Kidney epithelial cell (primary cell): Measurements from ENCODE around the gene PLPP6. TPM values are rescaled to one million over a fixed set of nuclear protein-coding genes. Genes with fewer than 3 reads are reported as not detected.

Source experiments
- DNase-seq: peaks from one replicate; pipeline ENCODE4 v3.0.0-alpha.2; 2010; ENCODE audit warnings: low read depth
- H3K27me3 ChIP-seq: 2 replicates; pipeline ENCODE4 v1.6.0; 2011; ENCODE audit warnings: low read length; ENCODE audit not compliant: control insufficient read depth, insufficient read depth
- H3K36me3 ChIP-seq: 2 replicates; pipeline ENCODE4 v1.5.1; 2011; ENCODE audit warnings: low read length; ENCODE audit not compliant: control insufficient read depth, insufficient read depth
- H3K4me3 ChIP-seq: 2 replicates; pipeline ENCODE4 v1.5.1; 2011; ENCODE audit warnings: low read depth, mild to moderate bottlenecking, control low read depth, low read length
- total RNA-seq: library from RNA; depleted of rRNA; stranded (reverse); fragments of >200 nt; gene quantifications from 2 replicates; pipeline ENCODE4 v1.2.3, GENCODE V29; 2015
- TF ChIP-seq, protein P1 (sequence below): IDR thresholded peaks from 2 replicates; pipeline ENCODE4 v1.5.1; 2011; ENCODE audit warnings: mild to moderate bottlenecking, moderate library complexity, low read length, control low read depth, inconsistent platforms; ENCODE audit not compliant: insufficient read depth, poor library complexity, severe bottlenecking

Gene PLPP6
- total RNA-seq, 1 donor from 2014 or later = 10.0 TPM

DNA sequence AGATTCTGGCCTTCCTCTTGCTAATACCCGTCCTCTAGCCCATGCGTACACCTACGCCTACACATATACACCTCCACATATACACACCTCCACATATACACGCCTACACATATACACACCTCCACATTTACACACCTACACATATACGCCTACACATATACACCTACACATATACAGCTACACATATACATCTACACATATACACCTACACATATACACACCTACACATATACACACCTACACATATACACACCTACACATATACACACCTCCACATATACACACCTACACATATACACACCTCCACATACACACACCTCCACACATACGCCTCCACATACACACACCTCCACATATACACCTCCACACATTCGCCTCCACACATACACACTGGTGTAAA, 51.8 kb downstream of the PLPP6 start:
- peaks cover 4% of the 10 kb centered on the region for H3K36me3 ChIP-seq
- DNase-seq = no peak

DNA sequence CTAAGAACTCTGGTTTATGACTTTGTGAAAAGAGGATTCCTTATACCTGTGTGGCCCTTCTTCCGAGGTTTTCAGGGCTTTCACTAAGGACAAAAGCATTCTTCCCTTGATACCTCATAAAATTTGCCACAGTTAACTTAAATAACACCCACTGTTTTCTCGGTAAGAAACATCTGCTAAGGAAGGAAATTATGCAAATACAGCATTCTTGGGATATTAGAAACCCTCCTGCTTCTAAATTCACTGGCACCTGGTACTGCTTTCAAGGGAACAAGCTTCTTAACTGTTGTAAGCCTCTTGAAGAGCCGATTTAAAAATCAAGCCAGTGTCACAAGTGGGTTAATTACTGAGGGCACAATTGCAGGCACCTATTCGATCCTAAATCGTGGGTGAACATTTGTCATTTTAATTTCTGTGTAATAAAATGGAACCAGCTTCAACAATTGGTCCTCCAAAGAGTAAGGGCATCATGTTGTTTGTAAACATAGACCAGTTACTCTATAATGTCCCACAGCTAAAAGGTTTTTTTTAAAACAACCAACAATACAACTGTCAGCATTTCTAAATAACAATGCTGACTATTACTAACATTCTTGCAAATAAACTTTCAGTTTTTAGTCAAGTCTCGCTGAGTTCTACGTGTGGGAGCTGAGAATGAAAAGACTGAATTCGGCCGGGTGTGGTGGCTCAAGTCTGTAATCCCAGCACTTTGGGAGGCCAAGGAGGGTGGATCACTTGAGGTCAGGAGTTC, 52.3 kb downstream of the PLPP6 start:
- Histone ChIP-seq H3K4me3 (no peak overlapping the region), H3K36me3 (peaks cover 4% of the 10 kb centered on the region), H3K27me3 (no peaks in the 10 kb centered on the region)
- TF ChIP-seq, protein P1, sequence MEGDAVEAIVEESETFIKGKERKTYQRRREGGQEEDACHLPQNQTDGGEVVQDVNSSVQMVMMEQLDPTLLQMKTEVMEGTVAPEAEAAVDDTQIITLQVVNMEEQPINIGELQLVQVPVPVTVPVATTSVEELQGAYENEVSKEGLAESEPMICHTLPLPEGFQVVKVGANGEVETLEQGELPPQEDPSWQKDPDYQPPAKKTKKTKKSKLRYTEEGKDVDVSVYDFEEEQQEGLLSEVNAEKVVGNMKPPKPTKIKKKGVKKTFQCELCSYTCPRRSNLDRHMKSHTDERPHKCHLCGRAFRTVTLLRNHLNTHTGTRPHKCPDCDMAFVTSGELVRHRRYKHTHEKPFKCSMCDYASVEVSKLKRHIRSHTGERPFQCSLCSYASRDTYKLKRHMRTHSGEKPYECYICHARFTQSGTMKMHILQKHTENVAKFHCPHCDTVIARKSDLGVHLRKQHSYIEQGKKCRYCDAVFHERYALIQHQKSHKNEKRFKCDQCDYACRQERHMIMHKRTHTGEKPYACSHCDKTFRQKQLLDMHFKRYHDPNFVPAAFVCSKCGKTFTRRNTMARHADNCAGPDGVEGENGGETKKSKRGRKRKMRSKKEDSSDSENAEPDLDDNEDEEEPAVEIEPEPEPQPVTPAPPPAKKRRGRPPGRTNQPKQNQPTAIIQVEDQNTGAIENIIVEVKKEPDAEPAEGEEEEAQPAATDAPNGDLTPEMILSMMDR = no peak
- no peak for DNase-seq

More for the DNA sequence above, 51.8 kb downstream of the PLPP6 start:
- Histone ChIP-seq H3K4me3 (no peak overlapping the region), H3K27me3 (no peaks in the 10 kb centered on the region)
- TF ChIP-seq, protein P1 = no peak

Other genes with a start within 250 kb of the PLPP6 start
- 4.7 and 6.1 TPM in 2 replicates for gene SLC1A1, start 171.8 kb upstream of the PLPP6 start, total RNA-seq
- gene SPATA6L, start 4.2 kb downstream of the PLPP6 start, total RNA-seq = 1.3 and 2.5 TPM in 2 replicates
- gene CDC37L1, start 17.3 kb downstream of the PLPP6 start, total RNA-seq = 14.8 and 15.9 TPM in 2 replicates
- 64.4 and 65.5 TPM in 2 replicates for gene AK3, start 78.9 kb downstream of the PLPP6 start, total RNA-seq
- 23.6 and 24.4 TPM in 2 replicates for gene RCL1, start 130.7 kb downstream of the PLPP6 start, total RNA-seq